ENCODE data around the gene LRCH3. TPM values are rescaled to one million over a fixed set of nuclear protein-coding genes. Genes with fewer than 3 reads are reported as not detected.

The LRCH3 gene
- polyA plus RNA-seq (2011; rRNA removed) (113 and 127 TPM in 2 replicates), polyA minus RNA-seq (2011; rRNA and poly(A)+ RNA removed) (146 and 156 TPM in 2 replicates)

DNA sequence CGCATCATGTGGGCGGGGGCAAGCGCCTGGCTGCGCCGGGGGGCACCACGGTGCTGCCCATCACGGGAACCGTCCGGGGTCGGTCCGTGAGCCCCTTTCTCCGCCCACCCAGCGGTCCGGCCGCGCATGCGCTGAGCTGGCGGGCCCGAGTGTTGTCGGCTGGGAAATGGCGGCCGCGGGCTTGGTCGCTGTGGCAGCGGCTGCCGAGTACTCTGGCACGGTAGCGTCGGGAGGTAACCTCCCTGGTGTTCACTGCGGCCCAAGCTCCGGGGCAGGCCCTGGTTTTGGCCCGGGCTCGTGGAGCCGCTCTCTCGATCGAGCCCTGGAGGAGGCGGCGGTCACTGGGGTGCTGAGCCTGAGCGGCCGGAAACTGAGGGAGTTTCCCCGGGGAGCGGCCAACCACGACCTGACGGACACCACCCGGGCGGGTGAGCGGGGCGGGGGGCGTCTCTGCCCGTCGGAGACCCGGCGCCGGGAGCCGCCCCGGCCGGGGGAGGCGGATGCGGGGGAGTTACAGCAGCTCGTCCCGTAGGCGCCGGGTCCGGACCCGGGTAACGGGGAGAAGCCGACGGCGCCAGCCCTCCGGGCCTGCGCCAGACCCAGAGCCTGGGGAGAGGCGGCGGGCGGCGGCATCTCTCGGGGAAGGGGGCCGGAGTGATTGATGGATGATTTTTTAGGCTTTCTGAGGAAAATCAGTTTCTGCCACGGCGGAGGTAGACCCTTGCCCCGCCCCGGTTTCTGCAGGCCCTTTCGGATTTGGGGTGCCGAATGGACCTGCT is at the start of gene LRCH3:
Gene LRCH3 (plus strand): TSS at position 142 of the 779 bp plus-strand sequence. CDS start 25 bp downstream, at position 167.
- H3K27me3 ChIP-seq (ENCODE audit: control insufficient read depth, insufficient read depth, low read length), result no peaks in the 10 kb centered on the region
- ChIA-PET CTCF (interaction anchor here (0.8 kb wide), 1 partner anchor 151 kb away, joined by 6 read pairs; no protein-coding TSS in a partner anchor), POLR2A (interaction anchor here (0.6 to 2.2 kb wide), 5 partner anchors 8 to 275 kb away, joined by 3 to 9 read pairs (median 3); no protein-coding TSS in a partner anchor)
- TF ChIP-seq, protein P1, sequence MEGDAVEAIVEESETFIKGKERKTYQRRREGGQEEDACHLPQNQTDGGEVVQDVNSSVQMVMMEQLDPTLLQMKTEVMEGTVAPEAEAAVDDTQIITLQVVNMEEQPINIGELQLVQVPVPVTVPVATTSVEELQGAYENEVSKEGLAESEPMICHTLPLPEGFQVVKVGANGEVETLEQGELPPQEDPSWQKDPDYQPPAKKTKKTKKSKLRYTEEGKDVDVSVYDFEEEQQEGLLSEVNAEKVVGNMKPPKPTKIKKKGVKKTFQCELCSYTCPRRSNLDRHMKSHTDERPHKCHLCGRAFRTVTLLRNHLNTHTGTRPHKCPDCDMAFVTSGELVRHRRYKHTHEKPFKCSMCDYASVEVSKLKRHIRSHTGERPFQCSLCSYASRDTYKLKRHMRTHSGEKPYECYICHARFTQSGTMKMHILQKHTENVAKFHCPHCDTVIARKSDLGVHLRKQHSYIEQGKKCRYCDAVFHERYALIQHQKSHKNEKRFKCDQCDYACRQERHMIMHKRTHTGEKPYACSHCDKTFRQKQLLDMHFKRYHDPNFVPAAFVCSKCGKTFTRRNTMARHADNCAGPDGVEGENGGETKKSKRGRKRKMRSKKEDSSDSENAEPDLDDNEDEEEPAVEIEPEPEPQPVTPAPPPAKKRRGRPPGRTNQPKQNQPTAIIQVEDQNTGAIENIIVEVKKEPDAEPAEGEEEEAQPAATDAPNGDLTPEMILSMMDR (IDR thresholded peaks at IDR 0.05; ENCODE audit: low read depth, low read length), result no peak
- DNase-seq (ENCODE audit: low read depth, low spot score), result no peak
- peak within 1 kb of the TSS; percentile 89 for H3K4me3 ChIP-seq (ENCODE audit: low read depth, low read length)
- H3K27ac ChIP-seq (ENCODE audit: low read depth, low read length), result peak within 1 kb of the TSS; percentile 97
- no peaks in the 10 kb centered on the region; the same call in 1 of the 2 replicates for H3K9me3 ChIP-seq (ENCODE audit: control insufficient read depth, insufficient read depth, low read length)

DNA sequence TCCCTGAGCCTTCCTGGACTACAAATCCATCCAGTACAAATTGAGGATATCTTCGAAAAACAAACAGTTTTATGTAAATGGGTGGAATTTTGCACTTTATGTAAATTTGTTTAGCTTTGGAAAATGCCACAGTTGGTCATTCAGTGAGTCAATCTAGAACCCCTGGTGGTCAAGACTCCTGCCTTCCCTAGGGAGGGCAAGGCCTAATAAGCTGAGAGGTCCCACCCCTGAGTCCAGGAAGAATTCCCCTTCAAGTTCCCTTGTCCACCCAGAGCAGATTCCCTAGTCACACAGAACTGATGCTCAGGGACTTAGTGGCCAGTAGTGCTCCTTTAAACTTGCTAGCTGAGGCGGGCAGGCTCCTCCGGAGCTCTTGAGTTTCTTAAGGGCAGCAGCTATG is 48.3 kb upstream of the LRCH3 start:
- TF ChIP-seq, protein P1 (IDR thresholded peaks at IDR 0.05; ENCODE audit: low read depth, low read length), result no peak
- Histone ChIP-seq H3K9me3 (ENCODE audit: control insufficient read depth, insufficient read depth, low read length) (no peaks in the 10 kb centered on the region), H3K4me3 (ENCODE audit: low read depth, low read length) (no peak overlapping the region), H3K27ac (ENCODE audit: low read depth, low read length) (no peak overlapping the region), H3K27me3 (ENCODE audit: control insufficient read depth, insufficient read depth, low read length) (no peaks in the 10 kb centered on the region)
- CTCF ChIA-PET, result no interaction called here
- POLR2A ChIA-PET, result interaction anchor here (0.6 kb wide), 1 partner anchor 66 kb away, joined by 4 read pairs; no protein-coding TSS in a partner anchor
- DNase-seq (ENCODE audit: low read depth, low spot score), result no peak

DNA sequence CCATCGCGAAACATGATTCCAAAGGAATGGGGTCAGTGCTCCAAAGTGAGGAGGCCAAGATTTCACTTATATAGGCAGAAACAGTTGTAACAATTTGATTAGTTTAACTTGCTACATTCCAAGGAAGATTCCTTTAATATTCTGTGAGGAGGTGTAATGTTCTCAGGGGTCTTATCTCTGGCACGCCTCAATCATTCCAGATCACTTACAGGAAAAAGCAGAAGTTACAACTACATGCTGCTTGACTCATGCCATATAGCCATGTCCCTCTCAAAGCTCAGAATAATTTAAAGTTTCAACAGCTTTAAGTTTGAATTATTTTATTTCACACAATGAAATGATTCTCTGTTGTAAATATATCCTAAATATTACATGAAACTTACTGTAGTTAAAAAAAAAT is 44.8 kb upstream of the LRCH3 start:
- DNase-seq (ENCODE audit: low read depth, low spot score), result no peak
- H3K9me3 ChIP-seq (ENCODE audit: control insufficient read depth, insufficient read depth, low read length), result no peaks in the 10 kb centered on the region
- ChIA-PET POLR2A (no interaction called here), CTCF (no interaction called here)
- H3K27ac ChIP-seq (ENCODE audit: low read depth, low read length), result no peak overlapping the region
- H3K4me3 ChIP-seq (ENCODE audit: low read depth, low read length), result no peak overlapping the region
- no peaks in the 10 kb centered on the region for H3K27me3 ChIP-seq (ENCODE audit: control insufficient read depth, insufficient read depth, low read length)
- TF ChIP-seq, protein P1 (IDR thresholded peaks at IDR 0.05; ENCODE audit: low read depth, low read length), result no peak

DNA sequence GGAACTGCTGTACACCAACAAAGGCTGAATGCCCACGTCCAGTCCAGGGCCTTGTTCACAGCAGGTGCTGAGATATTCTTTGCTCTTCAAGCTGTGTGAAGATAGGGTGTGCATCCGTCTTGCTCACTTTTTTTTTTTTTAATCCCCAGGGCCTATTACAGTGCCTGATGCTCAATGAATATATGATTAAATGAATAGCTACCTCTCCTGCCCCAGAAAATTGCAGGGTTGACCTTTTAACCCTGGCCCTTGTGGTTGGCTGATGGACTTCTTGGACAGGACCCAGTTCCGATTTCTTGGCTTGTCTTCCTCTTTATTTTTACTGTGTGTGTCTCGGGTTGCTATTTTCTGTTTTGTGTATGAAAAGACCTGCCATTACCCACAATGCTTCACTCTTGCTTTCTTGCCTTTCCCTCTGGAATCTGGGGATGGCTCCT is 44.2 kb upstream of the LRCH3 start:
- CTCF ChIA-PET, result no interaction called here
- Histone ChIP-seq H3K27me3 (ENCODE audit: control insufficient read depth, insufficient read depth, low read length) (no peaks in the 10 kb centered on the region), H3K27ac (ENCODE audit: low read depth, low read length) (no peak overlapping the region), H3K4me3 (ENCODE audit: low read depth, low read length) (no peak overlapping the region), H3K9me3 (ENCODE audit: control insufficient read depth, insufficient read depth, low read length) (no peaks in the 10 kb centered on the region)
- TF ChIP-seq, protein P1 (IDR thresholded peaks at IDR 0.05; ENCODE audit: low read depth, low read length), result no peak
- POLR2A ChIA-PET, result no interaction called here
- no peak for DNase-seq (ENCODE audit: low read depth, low spot score)
